Erythroblast (primary cell): ENCODE measurements around the gene XNDC1N.
"Not testable (repeated sequence)": the region's sequence is repeated elsewhere in the genome, so short reads cannot be mapped to it uniquely, and the experiment has no call there.

Experiments used
- GATA1 ChIP-seq: IDR thresholded peaks from 2 replicates; pipeline ENCODE4 v1.6.1; 2011; ENCODE audit warnings: low read depth, mild to moderate bottlenecking, control low read depth, low read length, moderate library complexity
- POLR2A ChIP-seq: IDR thresholded peaks from 2 replicates; pipeline ENCODE4 v1.6.1; 2011; ENCODE audit warnings: mild to moderate bottlenecking, low read length

DNA sequence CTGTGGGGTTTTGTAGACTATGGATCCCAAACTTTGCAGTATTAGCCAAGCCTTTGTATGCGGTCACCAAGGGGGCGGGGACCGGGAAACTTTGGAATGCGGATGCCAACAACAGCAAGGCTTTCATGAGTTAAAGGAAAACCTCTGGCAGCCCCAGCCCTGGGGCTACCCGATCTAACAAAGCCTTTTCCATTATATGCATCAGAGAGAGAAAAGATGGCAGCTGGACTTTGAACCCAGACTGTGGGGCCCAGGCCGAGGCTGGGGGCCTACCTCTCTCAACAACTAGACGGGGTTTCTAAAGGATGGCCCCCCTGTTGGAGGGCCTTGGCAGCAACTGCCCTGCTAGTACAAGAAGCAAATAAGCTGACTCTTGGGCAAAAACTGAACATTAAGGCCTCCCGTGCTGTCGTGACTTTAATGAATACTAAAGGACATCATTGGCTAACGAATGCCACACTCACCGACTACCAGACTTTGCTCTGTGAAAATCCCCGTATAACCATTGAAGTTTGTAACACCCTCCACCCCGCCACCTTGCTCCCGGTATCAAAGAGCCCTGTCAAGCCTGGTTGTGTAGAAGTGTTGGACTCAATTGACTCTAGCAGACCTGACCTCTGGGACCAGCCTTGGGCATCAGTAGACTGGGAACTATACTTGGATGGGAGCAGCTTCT lies 39.9 kb downstream of the XNDC1N start:
- not testable (repeated sequence) for TF ChIP-seq POLR2A, GATA1
